Astrocyte (in vitro differentiated cells and primary cell): ENCODE data around the gene SLC38A1.

Source experiments
- EZH2 ChIP-seq: IDR thresholded peaks from 2 replicates; pipeline ENCODE4 v1.6.1; 2012; ENCODE audit warnings: mild to moderate bottlenecking, low read length, inconsistent platforms; ENCODE audit not compliant: insufficient read depth
- TF ChIP-seq, protein P1 (sequence below): IDR thresholded peaks from 2 replicates; pipeline ENCODE4 v1.5.1; 2011; ENCODE audit warnings: low read depth, mild to moderate bottlenecking, inconsistent platforms, low read length, moderate library complexity; ENCODE audit not compliant: insufficient read depth

DNA sequence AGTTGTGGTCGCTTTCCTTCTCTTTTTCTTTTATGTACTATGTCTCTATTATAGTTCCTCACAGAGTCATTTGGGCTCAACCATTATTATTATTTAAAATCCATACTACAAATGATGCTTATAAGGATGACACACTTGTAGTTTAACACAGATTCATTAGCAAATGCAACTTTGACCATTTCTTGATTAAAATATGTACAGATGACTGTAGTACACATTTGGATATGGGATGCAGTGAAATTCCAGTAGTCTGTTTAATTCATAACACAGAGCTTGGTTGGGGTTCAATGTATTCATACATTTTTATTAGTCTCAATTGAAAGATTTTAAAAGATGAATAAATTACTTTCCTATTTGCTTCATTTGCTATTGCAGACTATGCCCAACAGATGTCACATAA, 30.0 kb downstream of the SLC38A1 start:
- TF ChIP-seq EZH2 = no peak
- TF ChIP-seq, protein P1, sequence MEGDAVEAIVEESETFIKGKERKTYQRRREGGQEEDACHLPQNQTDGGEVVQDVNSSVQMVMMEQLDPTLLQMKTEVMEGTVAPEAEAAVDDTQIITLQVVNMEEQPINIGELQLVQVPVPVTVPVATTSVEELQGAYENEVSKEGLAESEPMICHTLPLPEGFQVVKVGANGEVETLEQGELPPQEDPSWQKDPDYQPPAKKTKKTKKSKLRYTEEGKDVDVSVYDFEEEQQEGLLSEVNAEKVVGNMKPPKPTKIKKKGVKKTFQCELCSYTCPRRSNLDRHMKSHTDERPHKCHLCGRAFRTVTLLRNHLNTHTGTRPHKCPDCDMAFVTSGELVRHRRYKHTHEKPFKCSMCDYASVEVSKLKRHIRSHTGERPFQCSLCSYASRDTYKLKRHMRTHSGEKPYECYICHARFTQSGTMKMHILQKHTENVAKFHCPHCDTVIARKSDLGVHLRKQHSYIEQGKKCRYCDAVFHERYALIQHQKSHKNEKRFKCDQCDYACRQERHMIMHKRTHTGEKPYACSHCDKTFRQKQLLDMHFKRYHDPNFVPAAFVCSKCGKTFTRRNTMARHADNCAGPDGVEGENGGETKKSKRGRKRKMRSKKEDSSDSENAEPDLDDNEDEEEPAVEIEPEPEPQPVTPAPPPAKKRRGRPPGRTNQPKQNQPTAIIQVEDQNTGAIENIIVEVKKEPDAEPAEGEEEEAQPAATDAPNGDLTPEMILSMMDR = no peak
